ENCODE data around the gene TNS1.

The TNS1 gene

DNA sequence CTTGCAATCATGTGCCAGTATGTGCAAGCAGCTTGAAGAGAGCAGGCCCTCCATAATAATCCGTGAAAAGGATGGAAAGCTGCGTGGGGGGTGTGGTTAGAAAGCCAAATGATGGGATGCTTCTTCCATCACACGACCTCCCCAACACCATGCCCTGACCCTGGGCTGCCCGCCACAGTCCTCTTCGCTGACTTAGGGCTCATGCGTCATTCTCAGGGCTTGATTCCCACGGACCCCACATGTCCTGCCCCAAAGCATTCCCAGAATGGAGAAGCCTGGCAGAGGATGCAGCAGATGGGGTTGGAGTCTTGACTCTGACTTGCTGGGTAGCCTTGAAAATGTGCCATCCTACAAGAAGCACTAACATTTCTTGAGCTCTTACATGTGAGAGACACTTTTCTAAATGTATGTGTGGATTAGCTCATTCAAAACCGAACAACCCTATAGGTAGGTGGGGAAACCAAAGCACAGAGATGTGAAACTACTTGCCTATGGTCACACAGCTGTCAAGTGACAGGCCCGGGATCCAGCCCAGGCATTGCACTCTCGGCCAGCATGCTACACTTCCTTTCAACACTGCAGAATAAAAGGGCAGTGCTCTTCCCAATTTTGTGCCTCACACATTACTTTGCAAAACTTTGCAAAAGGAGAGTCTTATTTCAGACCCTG lies 3.7 kb downstream of the TNS1 start:
- DNase-seq, result no peak

DNA sequence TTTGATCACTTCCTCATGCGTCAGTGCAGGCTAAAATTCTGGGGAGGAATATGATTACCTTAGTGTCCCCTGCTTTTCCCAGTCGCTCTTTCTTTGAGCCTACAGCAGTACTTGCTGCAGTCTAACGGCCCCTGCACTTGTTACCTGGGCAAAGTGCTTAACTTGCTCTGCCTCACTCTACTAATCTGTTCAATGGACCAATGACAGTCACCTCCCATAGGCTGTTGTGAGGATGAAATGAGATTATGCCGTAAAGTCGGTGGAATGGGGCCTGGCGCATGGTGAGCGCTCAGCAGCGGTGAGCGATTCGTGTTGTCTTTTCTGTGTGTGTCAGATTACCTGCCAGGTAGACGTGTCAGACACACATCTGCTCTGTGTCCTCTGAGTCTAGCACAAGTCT lies 5.3 kb downstream of the TNS1 start:
- no peak for DNase-seq

DNA sequence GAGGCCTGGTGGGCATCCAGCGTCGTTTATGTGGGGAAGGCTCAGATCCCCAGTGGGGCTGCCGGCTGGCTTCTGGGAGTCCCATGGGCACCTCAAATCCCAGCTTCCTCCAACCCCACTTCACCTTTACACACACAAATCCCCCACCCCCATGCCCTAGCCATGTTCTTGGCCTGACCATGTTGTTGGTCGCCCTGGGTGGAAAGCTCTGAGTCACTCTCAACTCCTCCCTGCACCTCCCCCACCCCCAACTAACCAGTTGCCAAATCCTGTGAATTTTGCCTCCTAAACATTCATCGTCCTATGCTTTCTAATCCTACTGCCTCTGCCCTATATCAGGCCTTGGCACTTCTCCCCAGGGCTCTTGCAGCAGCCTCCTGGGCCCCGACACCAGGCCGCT lies 6.4 kb downstream of the TNS1 start:
- DNase-seq, result no peak

DNA sequence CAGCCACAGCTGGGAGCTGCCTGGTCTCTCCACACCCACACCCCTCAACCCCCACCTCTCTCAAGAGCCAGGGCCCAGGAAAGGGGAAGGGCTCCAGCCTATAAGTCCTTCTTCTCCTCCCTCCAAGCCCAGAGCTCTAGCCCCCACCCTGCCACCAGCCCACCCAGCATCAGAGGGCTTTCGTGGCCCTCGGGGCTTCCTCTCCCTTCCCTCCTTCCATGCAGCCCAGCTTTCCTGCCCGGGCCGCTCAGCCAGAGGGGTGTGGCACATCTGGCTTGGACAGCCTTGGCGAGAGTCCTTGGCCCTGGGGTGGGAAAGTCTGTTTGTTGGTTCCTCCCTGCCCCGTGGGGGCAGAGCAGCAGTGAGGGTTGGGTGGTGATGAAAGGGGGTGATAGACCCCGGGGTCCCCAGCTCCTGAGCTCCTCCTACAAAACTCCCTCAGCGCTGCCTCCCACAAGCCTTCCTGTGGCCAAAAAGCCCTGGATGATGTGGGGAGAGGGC lies 7.0 kb downstream of the TNS1 start:
- no peak for DNase-seq

DNA sequence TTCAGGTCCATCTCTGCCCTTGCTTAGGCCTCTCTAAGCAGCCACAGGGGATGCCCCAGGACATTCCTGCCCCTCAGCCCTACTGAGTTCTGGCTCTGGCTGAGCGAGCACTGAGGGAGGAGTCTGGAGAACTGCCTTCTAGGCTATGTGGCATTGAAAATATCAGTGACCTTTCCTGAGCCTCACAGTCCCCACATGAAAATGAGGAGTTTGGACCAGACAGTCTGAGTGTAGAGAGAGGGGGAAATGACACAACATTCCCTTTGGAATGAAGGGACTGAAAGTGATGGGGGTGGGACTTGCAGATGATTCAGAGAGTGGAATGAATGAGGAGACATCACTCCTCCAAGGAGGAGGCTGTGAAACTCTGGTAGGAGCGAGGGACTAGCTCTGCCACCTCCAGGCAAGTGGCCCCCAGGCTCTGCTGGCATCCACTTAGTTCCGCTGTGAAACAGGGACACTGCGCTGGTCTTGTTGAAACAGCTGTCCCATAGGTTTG lies 8.0 kb downstream of the TNS1 start:
- no peak for DNase-seq

DNA sequence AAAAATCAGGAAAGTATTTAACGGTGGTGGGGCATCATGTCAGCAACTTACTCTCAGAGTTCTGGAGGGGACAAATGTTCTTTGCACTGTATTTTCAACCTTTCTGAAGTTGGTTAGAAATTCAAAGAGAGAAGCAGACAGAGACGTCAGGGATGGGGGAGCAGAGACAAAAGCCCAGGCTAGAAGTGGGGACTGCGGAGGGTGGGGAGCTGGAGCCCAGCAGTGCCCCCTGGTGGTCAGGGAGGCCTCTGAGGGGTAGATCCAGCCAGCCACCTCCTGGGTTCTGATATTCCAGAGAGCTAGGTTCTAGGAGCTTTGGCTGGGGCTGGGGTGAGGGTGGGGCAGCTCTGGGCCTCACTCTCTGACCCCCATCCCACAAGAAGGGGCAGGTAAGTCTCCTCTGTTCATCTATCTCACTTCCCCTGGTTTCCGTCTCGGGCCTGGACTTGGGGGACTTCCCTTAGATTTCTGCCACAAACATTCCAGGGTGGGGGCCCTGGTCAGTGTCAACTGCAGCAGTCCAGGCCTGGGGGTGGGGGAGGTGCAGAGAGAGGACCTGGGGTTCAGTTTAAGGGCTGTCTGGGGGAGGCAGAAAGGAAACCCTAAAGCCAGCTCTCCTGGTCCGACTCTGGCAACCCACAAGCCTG lies 8.9 kb downstream of the TNS1 start:
- DNase-seq, result peak; percentile 13 to 49

DNA sequence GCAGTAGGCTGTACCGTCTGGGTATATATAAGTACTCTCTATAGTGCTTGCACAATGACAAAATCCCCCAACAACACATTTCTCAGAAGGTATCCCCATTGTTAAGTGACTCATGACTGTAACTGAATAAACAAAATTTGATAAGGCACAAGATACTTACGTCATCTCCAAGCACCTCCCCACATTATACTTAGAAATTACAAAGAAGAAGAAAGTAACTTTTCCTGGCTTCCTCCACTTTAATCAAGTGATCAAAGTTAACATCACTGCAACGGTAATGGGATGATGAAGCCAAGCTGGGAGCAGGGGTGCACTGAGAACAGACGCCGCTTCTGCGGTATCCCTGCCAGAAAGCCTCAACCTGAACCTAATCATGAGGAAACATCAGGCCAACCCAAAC lies 9.7 kb downstream of the TNS1 start:
- DNase-seq, result no peak

DNA sequence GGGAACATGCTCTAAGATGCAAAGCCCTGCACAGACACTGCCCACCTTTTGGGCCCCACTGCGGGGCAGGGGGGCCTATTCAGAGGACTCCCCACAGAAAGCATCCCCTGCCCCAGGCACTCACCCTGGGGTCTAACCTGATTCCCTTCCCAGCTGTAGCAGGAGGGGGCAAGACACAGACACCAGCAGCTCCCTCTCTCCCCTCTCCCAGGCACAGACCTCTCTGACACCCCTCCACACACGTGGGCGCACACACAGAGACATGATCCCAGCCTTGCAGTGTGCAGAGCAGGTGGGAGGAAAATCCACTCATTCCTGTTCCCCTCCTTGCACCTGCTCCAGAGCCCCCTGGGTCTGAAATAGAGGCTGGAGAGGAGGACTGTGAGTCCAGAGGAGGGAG lies 10.7 kb downstream of the TNS1 start:
- no peak for DNase-seq

DNA sequence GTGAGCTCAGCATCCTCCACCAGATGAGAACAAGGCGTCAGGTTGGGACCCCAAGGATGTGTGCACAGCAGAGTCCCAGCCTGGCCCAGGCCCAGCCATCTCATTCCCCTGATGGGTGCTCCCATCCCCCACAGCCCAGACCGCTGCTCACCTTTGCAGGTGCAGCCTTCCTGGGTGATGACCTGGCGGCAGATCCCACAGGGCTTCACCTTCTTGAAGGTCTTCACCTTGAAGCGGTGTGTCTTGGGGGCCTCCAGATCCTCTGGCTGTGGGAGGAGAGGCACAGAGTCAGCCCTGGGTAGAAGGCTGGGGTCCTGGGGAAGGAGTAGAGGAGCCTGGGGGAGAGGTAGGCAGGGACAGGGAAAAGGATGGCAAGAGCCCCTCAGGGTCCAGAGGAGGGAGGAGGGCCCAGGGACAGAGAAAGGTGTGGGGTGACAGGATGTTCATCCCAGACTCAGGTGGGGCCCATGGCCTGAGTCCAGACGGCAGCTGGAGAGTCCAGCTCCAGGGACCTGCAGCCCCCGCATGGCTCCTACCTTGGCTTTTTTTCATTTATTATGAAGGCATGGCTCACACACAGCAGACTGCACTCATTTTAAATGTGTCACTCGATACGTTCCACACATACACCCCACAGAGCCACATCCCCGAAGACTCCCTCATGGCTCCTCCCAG lies 11.9 kb downstream of the TNS1 start:
- DNase-seq, result no peak

DNA sequence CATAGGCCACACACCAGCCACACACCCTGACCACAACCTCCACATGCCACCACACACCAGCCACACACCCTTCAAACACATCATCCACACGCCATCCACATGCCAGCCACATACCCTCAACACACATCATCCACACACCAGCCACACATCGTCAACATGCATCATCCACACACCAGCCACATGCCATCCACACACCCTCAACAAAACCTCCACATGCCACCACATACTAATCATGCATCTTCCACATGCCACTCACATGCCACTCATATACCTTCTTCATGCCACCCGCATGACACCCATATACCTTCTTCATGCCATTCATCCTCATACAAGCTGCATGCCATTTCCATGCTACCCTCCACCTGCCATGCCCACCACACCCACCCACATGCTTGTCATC lies 12.4 kb downstream of the TNS1 start:
- no peak for DNase-seq

DNA sequence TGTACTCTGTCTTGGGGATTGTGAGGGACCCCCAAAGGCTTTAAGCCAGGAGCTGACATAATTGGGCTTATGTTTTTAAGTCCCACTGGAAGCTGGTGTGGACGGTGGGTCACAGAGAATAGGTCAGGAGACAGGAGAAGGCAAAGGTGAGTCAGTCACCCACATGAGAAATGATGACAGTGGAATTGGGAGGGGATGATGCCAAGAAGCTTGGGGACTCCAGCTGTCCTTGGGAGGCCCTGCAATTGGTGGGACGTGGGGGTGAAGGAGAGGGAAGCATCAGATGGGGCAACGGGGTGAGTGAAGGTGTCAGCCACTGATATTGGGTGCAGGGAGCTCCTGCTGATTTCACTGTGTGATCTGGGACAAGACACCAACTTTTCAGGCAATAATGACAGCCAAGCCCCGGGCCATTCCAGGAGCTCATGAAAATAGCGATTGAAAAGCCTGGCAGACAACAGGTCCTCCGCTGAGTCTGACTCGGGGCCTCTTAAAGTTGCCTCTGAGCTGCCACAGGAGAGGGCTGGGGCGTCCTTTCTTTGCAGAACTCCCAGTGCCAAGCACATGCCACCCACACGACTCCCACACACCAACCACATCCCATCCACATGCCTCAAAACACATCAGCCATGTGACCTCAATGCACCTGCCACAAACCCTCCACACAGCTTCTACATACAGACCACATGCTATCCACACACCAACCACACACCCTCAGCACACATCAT lies 13.4 kb downstream of the TNS1 start:
- DNase-seq, result no peak

DNA sequence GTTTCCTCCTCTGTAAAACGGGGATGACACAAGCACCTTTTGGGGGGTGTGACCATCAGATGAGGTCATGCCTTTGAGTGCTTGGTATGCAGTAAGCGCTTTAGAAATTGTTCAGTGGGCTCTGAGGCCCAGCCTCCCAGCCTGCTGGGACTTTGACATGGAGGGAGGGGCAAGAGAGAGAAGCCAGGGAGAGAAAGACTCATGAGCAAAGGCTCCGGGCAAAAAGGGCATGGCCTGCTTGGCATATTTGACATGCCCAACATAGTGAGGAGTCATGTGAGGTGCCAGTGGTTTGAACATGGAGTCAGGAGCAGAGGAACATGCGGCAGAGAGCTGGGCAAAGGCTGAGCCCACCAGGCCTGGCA lies 14.0 kb downstream of the TNS1 start:
- no peak for DNase-seq

DNA sequence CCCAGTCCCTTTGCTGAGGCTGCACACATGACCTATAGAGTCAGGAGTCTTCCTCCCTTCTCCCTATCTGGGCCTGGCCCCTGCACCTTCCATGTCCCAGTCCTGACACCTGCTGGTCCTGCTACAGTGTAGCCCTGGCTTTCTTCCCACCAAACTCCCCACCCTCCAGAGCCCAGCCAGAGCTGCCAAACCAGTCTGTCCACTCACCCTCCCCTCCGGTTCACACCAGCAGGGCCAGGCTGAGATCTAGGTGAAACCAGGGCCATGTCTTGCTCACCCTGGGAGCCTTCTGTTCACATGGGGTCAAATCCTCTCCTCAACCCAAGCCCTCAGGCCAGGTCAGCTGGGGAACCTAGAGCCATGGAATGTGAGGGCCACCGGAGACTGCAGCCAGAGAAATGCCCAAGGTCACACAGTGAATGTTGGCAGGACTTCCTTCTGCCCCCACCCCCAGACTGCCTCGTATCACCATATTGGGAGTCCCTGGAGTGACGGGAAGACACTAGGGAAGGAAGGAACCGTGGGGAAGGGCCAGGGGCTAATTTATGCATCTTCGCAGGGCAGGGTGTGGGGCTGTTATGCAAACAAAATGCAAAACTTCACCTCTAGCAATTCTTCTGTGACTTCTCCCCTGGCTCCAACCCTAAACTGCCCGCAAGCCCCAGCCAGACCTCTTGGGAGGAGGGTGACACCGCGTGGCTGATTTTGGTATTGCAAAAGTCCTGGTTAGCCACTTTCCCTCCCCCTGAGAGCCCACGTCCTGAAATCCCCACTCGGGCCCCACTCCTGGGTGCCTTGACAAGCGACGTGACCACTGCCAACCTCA lies 14.6 kb downstream of the TNS1 start:
- peak; percentile 42 to 60 for DNase-seq

DNA sequence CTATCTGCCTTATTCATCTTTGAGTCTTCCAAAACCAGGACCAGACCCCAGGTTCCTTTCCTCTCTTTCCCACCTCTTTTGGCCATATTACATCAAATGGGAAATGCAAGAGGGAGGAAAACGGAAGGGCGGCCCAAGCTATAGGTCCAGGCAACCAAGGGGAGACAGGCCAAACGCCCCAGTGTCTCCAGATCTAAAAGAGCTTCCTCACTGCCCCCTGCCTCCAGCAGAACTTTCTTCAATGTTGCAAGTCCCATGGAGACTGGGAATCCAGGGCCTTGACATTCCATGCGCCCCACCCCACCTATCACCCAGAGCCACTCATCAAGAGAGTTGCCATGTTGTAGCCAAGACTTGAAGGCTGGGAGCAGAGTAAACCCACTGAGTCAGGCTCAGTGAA lies 15.4 kb downstream of the TNS1 start:
- no peak for DNase-seq

DNA sequence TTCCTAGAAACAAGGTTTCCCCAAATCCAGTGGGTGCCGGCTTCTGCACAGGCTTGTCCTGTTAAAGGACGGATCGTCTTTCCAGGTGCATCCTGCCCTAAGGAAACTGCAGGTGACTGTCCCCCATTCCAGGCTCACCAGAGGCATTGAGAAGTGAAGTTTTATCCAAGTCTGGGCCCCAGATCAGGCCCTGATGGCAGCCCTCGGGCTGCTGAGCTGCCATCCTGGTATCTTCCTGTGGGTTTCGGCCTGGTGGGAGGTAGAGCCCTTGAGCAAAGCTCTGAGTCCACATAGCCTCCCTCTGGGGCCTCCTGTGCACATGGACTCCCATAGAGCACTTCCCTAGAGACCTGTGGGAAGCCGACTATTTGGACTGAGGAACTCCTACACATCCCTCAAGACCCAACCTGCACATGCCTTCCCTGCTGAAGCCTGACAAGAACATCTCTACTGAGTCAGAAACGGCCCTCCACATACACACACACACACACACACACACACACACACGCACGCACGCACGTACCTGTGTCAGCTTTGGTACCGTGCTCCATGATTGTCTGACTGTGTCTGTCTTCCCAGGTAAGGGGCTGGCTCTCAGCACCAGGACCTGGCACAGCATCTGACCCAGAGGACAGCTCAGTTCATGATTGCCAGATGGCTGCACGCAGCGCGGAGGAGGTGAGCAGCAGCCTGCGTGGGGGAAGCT lies 16.4 kb downstream of the TNS1 start:
- no peak for DNase-seq

DNA sequence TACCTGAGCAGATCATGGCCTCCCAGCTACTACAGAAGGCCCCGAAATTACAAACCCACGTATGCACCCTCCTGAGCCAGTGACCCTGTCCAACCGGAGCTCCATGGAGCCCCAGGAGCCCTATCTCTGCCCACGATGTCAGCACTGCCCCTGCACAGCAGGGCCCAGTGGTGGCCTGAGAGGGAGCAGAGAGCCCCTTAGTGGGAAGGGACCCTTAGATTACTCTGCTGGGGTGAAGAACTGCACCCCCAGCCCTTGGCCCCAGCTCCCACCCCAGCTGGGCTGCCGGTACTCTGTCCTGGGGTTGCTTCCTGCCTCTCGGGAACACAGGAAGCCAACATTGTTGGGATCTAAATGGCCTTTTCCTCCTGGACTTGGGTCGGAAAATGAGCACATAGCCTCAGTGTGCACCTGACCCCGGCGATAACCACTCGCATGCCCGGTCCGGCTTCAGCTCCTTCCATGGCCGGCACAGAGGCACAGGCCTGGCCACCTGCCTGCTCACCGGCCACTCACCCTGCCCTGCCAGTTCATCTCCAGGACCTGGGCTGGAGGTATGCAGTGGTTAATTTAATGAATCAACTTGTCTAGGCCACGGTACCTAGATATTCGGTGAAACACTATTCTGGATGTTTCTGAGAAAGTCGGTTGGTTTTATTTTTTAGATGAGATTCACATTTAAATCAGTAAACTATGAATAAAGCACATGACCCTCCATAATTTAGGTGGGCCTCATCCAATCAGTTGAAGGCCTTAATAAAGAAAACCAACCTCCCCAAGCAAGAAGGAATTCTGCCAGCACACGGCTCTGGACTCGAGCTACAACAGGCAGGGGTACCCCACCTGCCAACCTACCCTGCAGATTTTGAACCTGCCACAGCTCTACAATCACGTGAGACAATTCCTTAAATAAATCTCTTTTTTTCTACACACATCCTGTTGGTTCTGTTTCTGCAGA lies 19.2 kb downstream of the TNS1 start:
- DNase-seq, result no peak

DNA sequence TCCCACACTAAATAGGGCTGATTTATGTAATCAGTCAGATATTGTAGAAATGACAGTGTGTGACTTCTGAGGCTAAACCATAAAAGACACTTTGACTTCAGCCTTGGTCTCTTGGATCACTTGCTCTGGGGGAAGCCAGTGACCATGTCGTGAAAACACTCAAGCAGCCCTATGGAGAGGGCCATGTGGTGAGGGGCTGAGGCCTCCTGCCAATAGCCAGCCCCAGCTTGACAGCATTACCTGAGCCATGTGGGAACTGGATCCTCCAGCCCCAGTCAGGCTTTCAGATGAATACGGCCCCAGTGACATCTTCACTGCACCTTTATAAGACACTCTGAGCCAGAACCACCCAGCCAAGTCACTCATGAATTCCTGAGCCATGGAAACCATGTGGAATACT lies 20.8 kb downstream of the TNS1 start:
- DNase-seq, result no peak

DNA sequence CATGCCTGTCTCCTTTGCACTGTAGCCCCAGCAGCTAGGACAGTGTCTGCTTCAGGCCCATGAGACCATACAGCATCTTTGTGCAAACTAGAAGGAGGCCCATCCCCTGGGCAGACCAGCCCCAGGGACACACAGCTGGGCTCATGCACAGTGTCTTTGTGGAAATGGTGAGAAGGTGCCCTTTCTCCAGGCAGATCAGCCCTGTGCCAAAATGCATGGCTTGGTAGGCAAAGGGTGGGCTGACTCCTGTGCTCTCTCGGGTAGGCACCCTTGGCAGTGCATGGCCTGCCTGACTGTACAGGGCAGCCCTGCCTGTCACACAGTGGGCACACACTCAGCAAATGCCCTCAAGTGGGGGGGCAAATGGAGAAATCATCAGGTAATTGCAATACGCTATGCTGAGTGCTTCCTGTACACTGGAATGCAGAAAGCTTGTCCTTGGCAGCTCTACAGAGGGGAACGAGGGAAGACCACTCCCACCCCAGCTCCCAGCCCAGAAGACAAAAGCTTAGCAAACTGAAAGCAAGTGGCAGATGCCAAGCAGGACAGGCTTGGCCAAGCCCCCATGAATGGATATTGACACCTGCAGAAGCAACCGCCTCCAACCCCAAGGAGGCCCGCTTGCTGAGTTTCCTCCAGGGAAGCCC lies 21.6 kb downstream of the TNS1 start:
- no peak for DNase-seq

DNA sequence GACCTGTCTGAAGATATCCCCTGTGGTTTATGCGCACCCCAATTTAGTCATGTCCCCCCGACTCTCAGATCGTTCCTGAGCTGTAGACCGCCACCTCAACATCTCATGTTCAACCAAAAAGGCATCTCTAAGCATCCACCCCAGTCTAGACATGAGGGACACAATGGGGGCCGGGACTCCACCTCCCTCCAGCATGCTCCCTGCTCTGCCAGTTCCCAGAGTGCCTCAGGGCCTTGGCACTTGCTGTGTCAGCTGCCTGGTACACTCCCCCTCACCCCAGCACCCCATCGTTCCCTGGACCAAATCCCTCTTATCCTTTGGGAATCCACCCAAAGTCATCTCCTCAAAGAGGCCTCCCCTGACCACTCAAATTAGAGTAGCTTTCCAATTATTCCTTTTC lies 22.2 kb downstream of the TNS1 start:
- DNase-seq, result no peak

DNA sequence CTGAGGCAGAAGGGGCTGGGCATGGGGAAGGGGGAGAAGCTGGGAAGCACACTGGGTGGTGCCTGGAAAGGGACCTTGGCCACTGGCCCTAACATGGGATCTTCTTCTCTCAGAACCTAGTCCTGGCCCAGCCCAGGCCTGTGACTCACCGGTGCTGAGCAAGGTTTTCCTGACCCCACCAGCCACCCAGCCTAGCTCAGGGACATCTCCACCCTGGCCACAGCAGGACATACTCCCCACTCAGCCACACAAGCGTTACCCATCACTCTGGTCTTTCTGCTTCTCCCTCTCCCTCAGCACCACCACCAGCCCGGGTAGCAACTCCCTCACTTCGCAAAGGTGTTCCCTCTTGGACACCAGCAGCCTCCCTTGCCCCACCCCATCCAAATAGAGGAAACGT lies 22.8 kb downstream of the TNS1 start:
- no peak for DNase-seq
